ENCODE results near the gene SLC4A8.

GRCh38 chr12:51390457-51390856, 34.2 kb upstream of the SLC4A8 start:
- TF ChIP-seq, protein P1, sequence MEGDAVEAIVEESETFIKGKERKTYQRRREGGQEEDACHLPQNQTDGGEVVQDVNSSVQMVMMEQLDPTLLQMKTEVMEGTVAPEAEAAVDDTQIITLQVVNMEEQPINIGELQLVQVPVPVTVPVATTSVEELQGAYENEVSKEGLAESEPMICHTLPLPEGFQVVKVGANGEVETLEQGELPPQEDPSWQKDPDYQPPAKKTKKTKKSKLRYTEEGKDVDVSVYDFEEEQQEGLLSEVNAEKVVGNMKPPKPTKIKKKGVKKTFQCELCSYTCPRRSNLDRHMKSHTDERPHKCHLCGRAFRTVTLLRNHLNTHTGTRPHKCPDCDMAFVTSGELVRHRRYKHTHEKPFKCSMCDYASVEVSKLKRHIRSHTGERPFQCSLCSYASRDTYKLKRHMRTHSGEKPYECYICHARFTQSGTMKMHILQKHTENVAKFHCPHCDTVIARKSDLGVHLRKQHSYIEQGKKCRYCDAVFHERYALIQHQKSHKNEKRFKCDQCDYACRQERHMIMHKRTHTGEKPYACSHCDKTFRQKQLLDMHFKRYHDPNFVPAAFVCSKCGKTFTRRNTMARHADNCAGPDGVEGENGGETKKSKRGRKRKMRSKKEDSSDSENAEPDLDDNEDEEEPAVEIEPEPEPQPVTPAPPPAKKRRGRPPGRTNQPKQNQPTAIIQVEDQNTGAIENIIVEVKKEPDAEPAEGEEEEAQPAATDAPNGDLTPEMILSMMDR (optimal IDR thresholded peaks at IDR 0.05 in 1 of 3, IDR thresholded peaks at IDR 0.05 in 1 of 3, conservative IDR thresholded peaks at IDR 0.05 in 1 of 3; ENCODE audit: extremely low read depth in 1 of 3, insufficient read depth in 2 of 3, low read length in 3 of 3), result no peak
- TF ChIP-seq EZH2 (IDR thresholded peaks at IDR 0.05; ENCODE audit: low read length), result no peak
